Fibroblast of lung (primary cell): ENCODE data around the gene PPP2R5D.

Experiments used
- EZH2 ChIP-seq: IDR thresholded peaks from 2 replicates; pipeline ENCODE4 v1.5.1; 2012; ENCODE audit warnings: low read length, control low read depth, mild to moderate bottlenecking; ENCODE audit errors: missing control alignments
- TF ChIP-seq, protein P1 (sequence below), 2 donors: IDR thresholded peaks in 1 of 2; conservative IDR thresholded peaks in 1 of 2; 1 replicate in 1 of 2; 2 replicates in 1 of 2; pipeline ENCODE4 v1.5.1; 2011 to 2012; ENCODE audit warnings: low read length in 2 of 2, control low read depth in 1 of 2, inconsistent platforms in 1 of 2, low read depth in 1 of 2, mild to moderate bottlenecking in 1 of 2

DNA sequence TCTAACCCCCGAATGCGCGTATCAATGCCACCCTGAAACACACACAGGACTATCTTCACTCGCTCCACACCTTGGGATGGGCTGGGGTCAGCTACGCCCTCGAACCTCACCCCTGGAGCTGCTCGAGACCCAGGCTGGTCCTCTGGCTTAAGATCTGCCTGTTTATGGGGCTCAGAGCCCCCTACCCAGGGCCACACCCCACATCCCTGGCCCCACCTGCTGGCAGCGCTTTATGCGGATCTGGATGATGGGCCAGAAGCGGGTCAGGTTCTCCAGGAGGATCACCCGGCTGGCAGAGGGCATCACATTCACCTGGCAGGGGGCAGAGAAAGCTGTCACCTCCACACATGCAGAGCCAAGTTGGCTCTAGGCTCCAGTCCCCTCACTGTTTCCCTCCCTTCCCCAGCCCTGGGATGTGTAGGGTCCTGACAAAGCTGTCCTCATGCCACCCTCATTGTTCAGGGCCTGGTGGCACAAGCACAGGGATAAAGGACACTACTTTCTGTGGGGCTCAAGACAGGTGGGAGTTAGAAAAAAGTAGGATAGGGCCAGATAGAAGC lies 61.1 kb downstream of the PPP2R5D start:
- TF ChIP-seq, protein P1, sequence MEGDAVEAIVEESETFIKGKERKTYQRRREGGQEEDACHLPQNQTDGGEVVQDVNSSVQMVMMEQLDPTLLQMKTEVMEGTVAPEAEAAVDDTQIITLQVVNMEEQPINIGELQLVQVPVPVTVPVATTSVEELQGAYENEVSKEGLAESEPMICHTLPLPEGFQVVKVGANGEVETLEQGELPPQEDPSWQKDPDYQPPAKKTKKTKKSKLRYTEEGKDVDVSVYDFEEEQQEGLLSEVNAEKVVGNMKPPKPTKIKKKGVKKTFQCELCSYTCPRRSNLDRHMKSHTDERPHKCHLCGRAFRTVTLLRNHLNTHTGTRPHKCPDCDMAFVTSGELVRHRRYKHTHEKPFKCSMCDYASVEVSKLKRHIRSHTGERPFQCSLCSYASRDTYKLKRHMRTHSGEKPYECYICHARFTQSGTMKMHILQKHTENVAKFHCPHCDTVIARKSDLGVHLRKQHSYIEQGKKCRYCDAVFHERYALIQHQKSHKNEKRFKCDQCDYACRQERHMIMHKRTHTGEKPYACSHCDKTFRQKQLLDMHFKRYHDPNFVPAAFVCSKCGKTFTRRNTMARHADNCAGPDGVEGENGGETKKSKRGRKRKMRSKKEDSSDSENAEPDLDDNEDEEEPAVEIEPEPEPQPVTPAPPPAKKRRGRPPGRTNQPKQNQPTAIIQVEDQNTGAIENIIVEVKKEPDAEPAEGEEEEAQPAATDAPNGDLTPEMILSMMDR (conservative IDR thresholded peaks at IDR 0.05 in 1 of 2, IDR thresholded peaks at IDR 0.05 in 1 of 2; ENCODE audit: low read depth in 1 of 2, low read length in 2 of 2) = no peak
- no peak for TF ChIP-seq EZH2
